D721Med (cell line): Measurements from ENCODE around the gene SGK2.

Experiments used
- DNase-seq: peaks from one replicate; pipeline ENCODE4 v3.0.0; 2011; ENCODE audit warnings: low spot score; ENCODE audit not compliant: insufficient read length
- FAIRE-seq: peaks from 2 replicates; lab custom pipeline; 2011; peaks lifted over from hg19 to GRCh38; lab: Jason Lieb, UNC
- TF ChIP-seq, protein P1 (sequence below): IDR thresholded peaks from 2 replicates; pipeline ENCODE4 v1.5.1; 2012; ENCODE audit warnings: mild to moderate bottlenecking, control low read depth; ENCODE audit not compliant: insufficient read depth; ENCODE audit errors: missing control alignments

The SGK2 gene

DNA sequence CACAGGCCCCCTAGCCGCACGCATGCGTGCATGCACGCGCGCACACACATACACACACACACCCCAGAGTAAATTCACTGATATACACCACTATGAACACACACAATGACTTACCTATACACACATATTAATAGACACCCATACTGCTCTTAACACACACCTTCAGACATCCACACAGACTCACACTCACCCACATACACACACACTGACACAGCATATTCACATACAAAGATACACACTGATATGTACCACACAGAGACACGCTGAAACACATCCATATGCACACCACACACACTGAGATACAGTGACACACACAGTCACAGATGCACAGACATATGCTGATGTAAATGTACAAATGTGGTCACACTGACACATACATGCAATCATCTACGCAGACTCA lies 5.6 kb downstream of the SGK2 start:
- DNase-seq (no peak), FAIRE-seq (no peak)
- TF ChIP-seq, protein P1, sequence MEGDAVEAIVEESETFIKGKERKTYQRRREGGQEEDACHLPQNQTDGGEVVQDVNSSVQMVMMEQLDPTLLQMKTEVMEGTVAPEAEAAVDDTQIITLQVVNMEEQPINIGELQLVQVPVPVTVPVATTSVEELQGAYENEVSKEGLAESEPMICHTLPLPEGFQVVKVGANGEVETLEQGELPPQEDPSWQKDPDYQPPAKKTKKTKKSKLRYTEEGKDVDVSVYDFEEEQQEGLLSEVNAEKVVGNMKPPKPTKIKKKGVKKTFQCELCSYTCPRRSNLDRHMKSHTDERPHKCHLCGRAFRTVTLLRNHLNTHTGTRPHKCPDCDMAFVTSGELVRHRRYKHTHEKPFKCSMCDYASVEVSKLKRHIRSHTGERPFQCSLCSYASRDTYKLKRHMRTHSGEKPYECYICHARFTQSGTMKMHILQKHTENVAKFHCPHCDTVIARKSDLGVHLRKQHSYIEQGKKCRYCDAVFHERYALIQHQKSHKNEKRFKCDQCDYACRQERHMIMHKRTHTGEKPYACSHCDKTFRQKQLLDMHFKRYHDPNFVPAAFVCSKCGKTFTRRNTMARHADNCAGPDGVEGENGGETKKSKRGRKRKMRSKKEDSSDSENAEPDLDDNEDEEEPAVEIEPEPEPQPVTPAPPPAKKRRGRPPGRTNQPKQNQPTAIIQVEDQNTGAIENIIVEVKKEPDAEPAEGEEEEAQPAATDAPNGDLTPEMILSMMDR, result no peak

DNA sequence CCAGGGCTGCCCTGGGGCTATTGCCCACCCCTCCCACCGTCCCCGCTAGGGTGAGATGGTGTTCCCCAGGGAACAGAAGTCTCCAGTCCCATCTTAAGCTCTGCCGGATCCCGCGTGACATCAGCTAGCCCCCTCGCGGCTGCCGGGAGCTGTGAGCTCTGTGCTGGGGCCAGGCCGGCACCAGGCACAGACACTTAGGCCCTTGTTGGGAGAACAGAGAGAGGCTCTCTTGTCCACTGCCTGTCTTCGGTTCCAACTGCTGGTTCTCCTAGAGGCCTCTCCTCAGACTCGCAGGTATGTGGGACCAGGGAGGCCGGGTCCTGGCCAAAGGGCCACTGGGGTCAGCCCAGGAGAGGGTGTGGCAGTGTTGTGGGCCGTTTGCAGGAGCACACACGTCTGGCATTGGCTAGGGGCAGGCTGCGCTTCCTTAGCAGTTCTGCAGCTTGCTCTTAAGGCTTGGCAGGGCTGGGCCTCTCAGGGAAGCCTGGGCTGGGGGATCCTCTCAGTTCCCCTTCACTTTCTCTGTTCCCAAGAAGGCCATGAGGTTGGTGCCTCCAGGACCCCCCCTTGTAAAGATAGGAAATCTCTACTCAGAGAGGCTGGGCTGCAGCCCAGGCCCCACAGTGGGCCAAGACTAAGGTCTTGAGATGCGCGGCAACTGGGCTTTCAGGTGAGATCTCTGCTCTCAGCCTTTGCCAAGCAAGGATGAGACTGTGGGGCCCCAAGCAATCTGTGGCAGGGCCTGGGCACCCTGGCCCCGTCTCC lies 6.3 kb downstream of the SGK2 start:
- no peak for FAIRE-seq
- no peak for DNase-seq
- TF ChIP-seq, protein P1, result no peak

DNA sequence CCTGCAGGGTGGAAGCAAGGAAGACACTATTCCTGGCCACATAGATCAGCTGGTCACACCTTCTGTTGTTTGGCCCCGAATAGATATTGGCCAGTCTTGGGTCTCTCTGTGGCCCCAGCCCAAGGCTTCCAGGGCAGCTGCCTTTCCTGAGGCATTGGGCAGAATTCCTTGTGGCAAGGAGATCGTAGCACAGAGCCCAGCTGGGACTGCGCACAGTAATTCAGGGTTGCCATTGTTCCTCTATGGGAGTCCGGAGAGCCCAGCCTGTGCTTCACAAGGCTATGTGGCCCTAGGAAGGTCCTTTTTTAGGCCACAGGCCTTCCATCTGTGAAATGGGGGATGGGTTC lies 6.9 kb downstream of the SGK2 start:
- FAIRE-seq (no peak), DNase-seq (no peak)
- TF ChIP-seq, protein P1, result no peak

DNA sequence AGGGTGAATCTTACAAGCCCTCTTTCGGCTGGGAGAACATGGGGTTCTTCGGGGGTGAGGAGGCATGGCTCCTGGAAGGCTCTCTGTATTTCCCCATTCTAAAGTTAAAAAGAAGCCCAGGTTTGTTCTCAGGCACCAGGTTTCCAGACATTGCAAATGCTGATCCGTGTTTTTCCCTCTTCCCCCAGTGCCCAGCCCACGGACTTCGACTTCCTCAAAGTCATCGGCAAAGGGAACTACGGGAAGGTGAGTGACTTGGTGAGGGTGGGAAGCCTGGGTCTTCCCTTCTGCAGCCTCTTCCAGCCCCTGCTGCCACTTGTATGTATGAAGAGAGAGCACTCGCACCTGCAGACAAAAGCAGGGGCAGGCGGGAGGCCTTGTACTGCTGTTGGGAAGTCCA lies 8.7 kb downstream of the SGK2 start:
- DNase-seq (no peak), FAIRE-seq (no peak)
- TF ChIP-seq, protein P1, result no peak

DNA sequence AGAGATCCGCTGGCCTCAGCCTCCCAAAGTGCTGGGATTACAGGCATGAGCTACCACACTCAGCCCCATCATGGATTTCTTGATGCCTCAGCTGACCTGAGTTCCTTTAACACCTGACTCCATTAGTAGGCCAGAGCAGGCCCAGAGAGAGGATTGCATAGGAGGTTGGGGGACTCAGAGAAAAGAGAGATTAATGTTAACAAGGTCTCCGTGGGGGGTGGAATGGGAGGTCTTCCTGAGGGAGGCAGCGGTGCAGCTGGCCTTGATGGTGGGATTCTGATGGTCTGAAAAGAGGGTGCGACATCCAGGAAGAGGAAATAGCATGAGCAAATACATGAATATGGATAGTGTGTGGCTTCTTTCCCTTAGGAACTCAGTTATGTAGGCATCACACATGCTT lies 9.9 kb downstream of the SGK2 start:
- DNase-seq (no peak), FAIRE-seq (no peak)
- TF ChIP-seq, protein P1, result no peak

DNA sequence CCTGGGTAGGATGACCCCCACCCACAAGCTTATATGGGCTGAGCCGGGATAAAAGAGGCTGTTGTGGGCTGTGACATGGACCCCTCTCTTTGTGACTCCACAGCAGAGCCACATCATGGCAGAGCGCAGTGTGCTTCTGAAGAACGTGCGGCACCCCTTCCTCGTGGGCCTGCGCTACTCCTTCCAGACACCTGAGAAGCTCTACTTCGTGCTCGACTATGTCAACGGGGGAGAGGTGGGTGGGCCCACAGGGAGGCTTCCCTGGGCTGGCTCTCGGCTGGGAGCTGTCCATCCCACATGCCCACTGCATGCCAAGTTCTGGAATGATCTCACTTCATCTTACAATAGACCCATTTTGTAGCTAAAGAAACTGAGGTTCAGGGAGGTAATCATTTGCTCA lies 10.5 kb downstream of the SGK2 start:
- DNase-seq, result no peak
- TF ChIP-seq, protein P1, result no peak
- FAIRE-seq, result no peak

DNA sequence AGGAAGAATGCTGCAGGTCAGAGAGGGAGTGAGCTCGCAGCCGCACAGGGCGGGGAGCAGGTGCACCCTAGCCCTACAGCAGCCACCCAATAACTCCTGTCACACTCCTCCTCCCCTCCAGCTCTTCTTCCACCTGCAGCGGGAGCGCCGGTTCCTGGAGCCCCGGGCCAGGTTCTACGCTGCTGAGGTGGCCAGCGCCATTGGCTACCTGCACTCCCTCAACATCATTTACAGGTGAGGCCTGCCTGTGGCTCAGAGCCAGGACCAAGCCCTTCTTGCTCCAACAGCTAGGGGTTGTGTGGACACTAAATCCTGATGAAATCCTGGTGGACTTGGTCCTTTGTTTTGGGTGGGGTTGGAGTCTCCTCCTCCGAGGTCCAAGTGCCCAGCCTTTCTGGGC lies 11.7 kb downstream of the SGK2 start:
- TF ChIP-seq, protein P1, result no peak
- no peak for FAIRE-seq
- DNase-seq, result no peak
